Glutamatergic neuron (in vitro differentiated cells): ENCODE data around the gene TPH1. TPM values are rescaled to one million over a fixed set of nuclear protein-coding genes. Genes with fewer than 3 reads are reported as not detected.
A peak's percentile ranks its signal among the peaks of the same experiment; 100 is the strongest.

Source experiments
- DNase-seq: peaks from one replicate; pipeline ENCODE4 v3.0.0; 2022
- H3K27ac Mint-ChIP-seq: one replicate; pipeline ENCODE4 v1.8.0; 2020; ENCODE audit warnings: mild to moderate bottlenecking, mixed read lengths, inconsistent platforms; ENCODE audit not compliant: unreplicated experiment
- H3K27me3 Mint-ChIP-seq: one replicate; pipeline ENCODE4 v1.8.0; 2020; ENCODE audit warnings: mild to moderate bottlenecking, moderate library complexity, mixed read lengths, inconsistent platforms; ENCODE audit not compliant: unreplicated experiment
- H3K36me3 Mint-ChIP-seq: one replicate; pipeline ENCODE4 v1.8.0; 2020; ENCODE audit warnings: mild to moderate bottlenecking, mixed read lengths, inconsistent platforms; ENCODE audit not compliant: unreplicated experiment
- H3K4me1 Mint-ChIP-seq: one replicate; pipeline ENCODE4 v1.8.0; 2020; ENCODE audit warnings: mild to moderate bottlenecking, low read depth, mixed read lengths, inconsistent platforms; ENCODE audit not compliant: unreplicated experiment
- H3K4me3 Mint-ChIP-seq: one replicate; pipeline ENCODE4 v1.8.0; 2020; ENCODE audit warnings: mild to moderate bottlenecking, mixed read lengths, inconsistent platforms; ENCODE audit not compliant: unreplicated experiment
- H3K9me3 Mint-ChIP-seq: one replicate; pipeline ENCODE4 v1.8.0; 2020; ENCODE audit warnings: mild to moderate bottlenecking, moderate library complexity, mixed read lengths, inconsistent platforms; ENCODE audit not compliant: unreplicated experiment
- total RNA-seq: library from RNA; stranded (reverse); fragmentation: NEBNext Ultra II Directional; extraction: Animal tissue kit (Norgen Biotek cat#: 25700); gene quantifications from one replicate; pipeline ENCODE4 v1.2.1, GENCODE V29; 2021; ENCODE audit not compliant: unreplicated experiment
- TF ChIP-seq, protein P1 (sequence below): fragments of 200-600 bp; sonication (generic); IDR thresholded peaks from one replicate; pipeline ENCODE4 v1.5.0; 2021; ENCODE audit not compliant: partially characterized antibody, unreplicated experiment

The TPH1 gene
- total RNA-seq, 1 donor from 2014 or later = 0.83 TPM

DNA sequence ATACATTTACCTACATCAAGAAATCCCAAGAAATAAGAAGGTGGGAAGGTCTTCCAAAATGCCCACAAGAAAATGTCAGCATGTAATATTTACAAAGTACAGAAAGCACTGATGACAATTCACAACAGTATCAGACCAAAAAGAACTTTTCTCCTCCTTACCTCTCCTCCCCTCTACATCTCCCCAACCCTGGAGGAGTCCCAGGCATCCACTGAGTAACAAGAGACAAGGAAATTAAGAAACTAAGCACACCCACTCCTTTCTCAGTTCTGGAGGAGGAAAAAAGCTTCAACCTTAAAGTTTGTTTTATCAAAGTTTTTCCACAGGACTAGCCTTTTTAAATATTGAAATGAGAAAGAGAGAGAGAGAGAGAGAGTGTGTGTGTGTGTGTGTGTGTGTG lies 31.2 kb downstream of the TPH1 start:
- Mint-ChIP-seq H3K27ac (no peak overlapping the region), H3K4me1 (peaks cover 18% of the 10 kb centered on the region), H3K36me3 (no peaks in the 10 kb centered on the region), H3K27me3 (peaks cover 7% of the 10 kb centered on the region), H3K4me3 (peak overlapping the region; percentile 31), H3K9me3 (peaks cover 6% of the 10 kb centered on the region)
- TF ChIP-seq, protein P1, sequence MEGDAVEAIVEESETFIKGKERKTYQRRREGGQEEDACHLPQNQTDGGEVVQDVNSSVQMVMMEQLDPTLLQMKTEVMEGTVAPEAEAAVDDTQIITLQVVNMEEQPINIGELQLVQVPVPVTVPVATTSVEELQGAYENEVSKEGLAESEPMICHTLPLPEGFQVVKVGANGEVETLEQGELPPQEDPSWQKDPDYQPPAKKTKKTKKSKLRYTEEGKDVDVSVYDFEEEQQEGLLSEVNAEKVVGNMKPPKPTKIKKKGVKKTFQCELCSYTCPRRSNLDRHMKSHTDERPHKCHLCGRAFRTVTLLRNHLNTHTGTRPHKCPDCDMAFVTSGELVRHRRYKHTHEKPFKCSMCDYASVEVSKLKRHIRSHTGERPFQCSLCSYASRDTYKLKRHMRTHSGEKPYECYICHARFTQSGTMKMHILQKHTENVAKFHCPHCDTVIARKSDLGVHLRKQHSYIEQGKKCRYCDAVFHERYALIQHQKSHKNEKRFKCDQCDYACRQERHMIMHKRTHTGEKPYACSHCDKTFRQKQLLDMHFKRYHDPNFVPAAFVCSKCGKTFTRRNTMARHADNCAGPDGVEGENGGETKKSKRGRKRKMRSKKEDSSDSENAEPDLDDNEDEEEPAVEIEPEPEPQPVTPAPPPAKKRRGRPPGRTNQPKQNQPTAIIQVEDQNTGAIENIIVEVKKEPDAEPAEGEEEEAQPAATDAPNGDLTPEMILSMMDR = no peak
- DNase-seq = no peak

DNA sequence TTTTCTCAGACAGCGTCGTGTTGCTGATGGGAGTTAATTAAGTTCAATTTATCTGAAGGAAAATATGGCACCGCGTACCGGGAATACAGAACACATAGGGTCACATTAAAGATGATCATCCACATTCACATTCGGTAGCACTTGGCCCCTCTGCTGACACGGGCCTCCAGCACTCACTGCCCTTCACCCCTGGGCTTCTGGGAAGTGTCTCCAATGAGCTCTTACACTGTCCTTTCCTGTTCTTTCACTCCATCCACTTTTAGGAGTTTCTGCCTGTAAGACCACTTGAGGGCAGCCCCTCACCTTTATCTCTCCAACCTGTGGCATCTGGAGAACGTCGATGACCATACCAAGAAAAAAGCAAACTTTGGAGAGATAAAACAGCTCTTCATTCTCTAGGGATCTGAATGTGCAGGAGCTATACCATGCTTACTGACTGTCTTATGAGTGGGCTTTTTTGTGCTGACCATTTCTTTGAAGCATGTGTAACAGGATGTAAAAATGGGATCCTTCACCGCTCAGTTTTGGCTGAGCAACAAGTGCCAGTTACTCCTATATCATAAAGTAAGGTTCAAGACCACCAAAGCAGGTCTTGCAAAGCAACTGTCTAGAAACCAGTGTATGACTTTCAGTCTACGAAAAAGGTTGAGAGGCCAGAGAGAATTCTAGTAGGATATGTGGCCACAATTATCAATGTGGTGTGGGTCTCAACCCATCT lies 32.1 kb downstream of the TPH1 start:
- H3K4me1 Mint-ChIP-seq = peaks cover 18% of the 10 kb centered on the region
- DNase-seq = peak; percentile 16
- TF ChIP-seq, protein P1 = no peak
- peak overlapping the region; percentile 93 for H3K27ac Mint-ChIP-seq
- peak overlapping the region; percentile 100 for H3K4me3 Mint-ChIP-seq
- no peaks in the 10 kb centered on the region for H3K36me3 Mint-ChIP-seq
- peaks cover 7% of the 10 kb centered on the region for H3K27me3 Mint-ChIP-seq
- peaks cover 6% of the 10 kb centered on the region for H3K9me3 Mint-ChIP-seq

DNA sequence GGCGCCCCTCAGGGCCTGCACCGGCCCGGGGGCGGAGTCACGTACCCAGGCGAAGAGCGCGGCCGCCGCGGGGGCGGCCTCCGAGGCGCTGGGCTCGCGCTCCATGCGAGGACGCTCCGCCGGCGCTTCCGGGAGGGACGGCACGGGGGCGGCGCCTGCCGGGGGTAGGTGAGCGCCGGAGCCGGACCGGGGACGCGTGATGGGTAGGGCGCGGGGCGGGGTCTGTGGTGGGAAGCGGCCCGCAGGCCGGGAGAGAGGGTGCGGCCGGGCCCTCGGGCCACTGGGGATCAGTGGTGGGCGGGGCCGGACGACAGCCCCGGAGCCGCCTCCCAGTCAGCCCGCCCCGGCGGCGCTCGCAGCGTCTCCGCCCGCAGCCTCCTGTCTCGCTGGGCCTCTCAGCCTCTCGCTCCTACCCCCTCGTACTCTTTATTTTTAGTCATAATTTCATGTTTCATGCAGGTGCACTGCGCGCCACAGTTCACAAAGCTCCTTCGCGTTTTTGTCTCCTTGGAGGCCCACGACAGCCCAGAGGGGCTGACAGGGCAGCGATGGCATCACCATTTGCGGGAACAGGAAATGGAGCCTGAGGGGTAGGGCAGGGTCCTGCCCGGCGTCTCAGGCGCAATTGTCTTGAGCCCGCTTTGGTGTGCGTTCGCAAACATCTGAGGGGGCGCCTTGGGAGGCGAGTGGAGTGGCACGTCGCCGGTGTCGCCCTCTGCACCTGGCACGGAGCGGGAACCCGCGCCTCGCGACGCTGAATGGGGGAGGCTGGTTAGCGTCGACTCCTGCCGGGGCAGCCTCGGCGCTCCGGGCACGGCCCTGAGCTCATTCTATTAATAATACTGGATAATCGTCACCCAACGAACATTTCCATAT lies 32.9 kb downstream of the TPH1 start, which contains the start of gene SERGEF:
TSS of gene SERGEF (minus strand) at position 142 of the 876 bp plus-strand sequence. CDS start at position 105, 37 bp downstream.
- peak within 1 kb of the TSS; percentile 93 for H3K27ac Mint-ChIP-seq
- TF ChIP-seq, protein P1 = no peak

DNA sequence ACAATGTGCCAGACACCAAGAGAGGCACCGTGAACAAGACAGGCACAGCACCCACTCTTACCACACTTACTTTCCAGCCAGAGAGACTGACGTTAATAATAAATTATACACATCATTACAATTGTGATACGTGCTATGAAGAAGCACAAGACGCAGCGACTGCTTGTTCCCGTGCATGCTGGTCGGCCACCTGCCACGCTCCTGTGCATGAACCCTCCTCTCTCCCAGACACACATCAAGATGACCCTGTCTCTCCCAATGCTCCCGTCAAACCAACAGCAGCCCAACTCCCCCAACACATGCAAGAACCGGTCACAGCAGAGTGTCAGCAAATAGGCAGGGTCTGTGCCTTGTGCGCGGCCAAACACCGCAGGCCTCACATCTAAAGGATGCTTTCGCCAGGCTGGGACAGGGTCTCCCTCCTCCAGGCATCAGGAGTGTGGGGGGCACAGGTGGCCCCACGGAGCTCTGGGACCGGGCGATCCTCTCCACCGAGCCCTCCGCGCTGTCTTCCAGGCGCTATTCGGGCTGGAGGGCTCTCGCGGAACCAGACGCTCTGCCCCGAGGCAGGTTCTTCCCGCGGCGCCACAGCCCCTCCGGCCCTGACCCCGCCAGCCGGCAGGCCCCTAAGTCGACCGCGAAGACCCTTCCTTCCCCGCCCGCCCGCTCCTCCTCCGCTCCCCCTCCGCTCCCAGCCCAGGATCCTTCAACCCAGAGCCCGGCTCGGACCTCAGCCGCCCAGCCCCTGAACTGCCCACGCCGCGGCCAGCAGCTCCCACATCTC lies 33.8 kb downstream of the TPH1 start:
- Mint-ChIP-seq H3K36me3 (no peaks in the 10 kb centered on the region), H3K27me3 (peaks cover 7% of the 10 kb centered on the region), H3K27ac (peak overlapping the region; percentile 88), H3K4me3 (peak overlapping the region; percentile 98), H3K4me1 (peaks cover 18% of the 10 kb centered on the region), H3K9me3 (peaks cover 6% of the 10 kb centered on the region)
- peak; percentile 56 for DNase-seq
- TF ChIP-seq, protein P1 = no peak

More for the DNA sequence above, 32.9 kb downstream of the TPH1 start, which contains the start of gene SERGEF:
- peak; percentile 93 for DNase-seq
- Mint-ChIP-seq H3K9me3 (peaks cover 6% of the 10 kb centered on the region), H3K27me3 (peaks cover 7% of the 10 kb centered on the region), H3K36me3 (no peaks in the 10 kb centered on the region), H3K4me3 (peak within 1 kb of the TSS; percentile 100), H3K4me1 (peaks cover 18% of the 10 kb centered on the region)
